ENCODE data around the gene TNS1. TPM values are rescaled to one million over a fixed set of nuclear protein-coding genes. Genes with fewer than 3 reads are reported as not detected.

TNS1 gene
- total RNA-seq, 1 donor from 2014 or later: 11.6 TPM

- no peak for TF ChIP-seq CTCF (IDR thresholded peaks at IDR 0.05; ENCODE audit: unreplicated experiment)
- Mint-ChIP-seq H3K4me3 (ENCODE audit: unreplicated experiment) (no peak overlapping the region), H3K27ac (ENCODE audit: unreplicated experiment) (no peak overlapping the region), H3K36me3 (ENCODE audit: low read depth, unreplicated experiment) (no peaks in the 10 kb centered on the region), H3K9me3 (ENCODE audit: unreplicated experiment) (no peaks in the 10 kb centered on the region), H3K27me3 (ENCODE audit: unreplicated experiment) (peaks cover 5% of the 10 kb centered on the region), H3K4me1 (ENCODE audit: unreplicated experiment) (peaks cover 11% of the 10 kb centered on the region)
- no peak for DNase-seq (ENCODE audit: low spot score)
These were observed 249.2 kb downstream of the TNS1 start for GRCh38 chr2:217753460-217754200.

GRCh38 chr2:217752714-217753459 lies 249.9 kb downstream of the TNS1 start:
- Mint-ChIP-seq H3K4me1 (ENCODE audit: unreplicated experiment) (peaks cover 14% of the 10 kb centered on the region), H3K27ac (ENCODE audit: unreplicated experiment) (no peak overlapping the region), H3K27me3 (ENCODE audit: unreplicated experiment) (peaks cover 7% of the 10 kb centered on the region), H3K4me3 (ENCODE audit: unreplicated experiment) (no peak overlapping the region), H3K9me3 (ENCODE audit: unreplicated experiment) (no peaks in the 10 kb centered on the region), H3K36me3 (ENCODE audit: low read depth, unreplicated experiment) (no peaks in the 10 kb centered on the region)
- no peak for TF ChIP-seq CTCF (IDR thresholded peaks at IDR 0.05; ENCODE audit: unreplicated experiment)
- DNase-seq (ENCODE audit: low spot score): no peak

GRCh38 chr2:217751952-217752351 lies 250.8 kb downstream of the TNS1 start:
- Mint-ChIP-seq H3K27ac (ENCODE audit: unreplicated experiment) (no peak overlapping the region), H3K27me3 (ENCODE audit: unreplicated experiment) (peaks cover 7% of the 10 kb centered on the region)

GRCh38 chr2:217751192-217751591 lies 251.6 kb downstream of the TNS1 start:
- no peaks in the 10 kb centered on the region for H3K9me3 Mint-ChIP-seq (ENCODE audit: unreplicated experiment)
- H3K4me3 Mint-ChIP-seq (ENCODE audit: unreplicated experiment): no peak overlapping the region
- H3K27ac Mint-ChIP-seq (ENCODE audit: unreplicated experiment): no peak overlapping the region
- peaks cover 16% of the 10 kb centered on the region for H3K4me1 Mint-ChIP-seq (ENCODE audit: unreplicated experiment)
- H3K27me3 Mint-ChIP-seq (ENCODE audit: unreplicated experiment): peaks cover 10% of the 10 kb centered on the region
- H3K36me3 Mint-ChIP-seq (ENCODE audit: low read depth, unreplicated experiment): no peaks in the 10 kb centered on the region
- no peak for DNase-seq (ENCODE audit: low spot score)
- TF ChIP-seq CTCF (IDR thresholded peaks at IDR 0.05; ENCODE audit: unreplicated experiment): no peak

More at GRCh38 chr2:217751952-217752351, 250.8 kb downstream of the TNS1 start:
- no peak overlapping the region for H3K4me3 Mint-ChIP-seq (ENCODE audit: unreplicated experiment)
- no peaks in the 10 kb centered on the region for H3K36me3 Mint-ChIP-seq (ENCODE audit: low read depth, unreplicated experiment)
- no peak for DNase-seq (ENCODE audit: low spot score)
- TF ChIP-seq CTCF (IDR thresholded peaks at IDR 0.05; ENCODE audit: unreplicated experiment): no peak
- H3K9me3 Mint-ChIP-seq (ENCODE audit: unreplicated experiment): no peaks in the 10 kb centered on the region
- H3K4me1 Mint-ChIP-seq (ENCODE audit: unreplicated experiment): peaks cover 16% of the 10 kb centered on the region

Small RNA genes within 50 kb of the gene (microRNA-seq; reads per million reads assigned to microRNA genes)
- not detected for gene MIR6809 (ENCODE audit: unreplicated experiment)

Other genes with a start within 250 kb of the TNS1 start
- not detected for gene RUFY4, start 66.3 kb upstream of the TNS1 start, total RNA-seq (ENCODE audit: unreplicated experiment)
- gene CXCR2, start 123.0 kb upstream of the TNS1 start, total RNA-seq (ENCODE audit: unreplicated experiment): 0.49 TPM
- not detected for gene CXCR1, start 164.0 kb upstream of the TNS1 start, total RNA-seq (ENCODE audit: unreplicated experiment)
- 468 TPM for gene ARPC2, start 214.2 kb upstream of the TNS1 start, total RNA-seq (ENCODE audit: unreplicated experiment)

All from endothelial cell (in vitro differentiated cells).